Measurements from ENCODE around the gene IFIH1. TPM values are rescaled to one million over a fixed set of nuclear protein-coding genes. Genes with fewer than 3 reads are reported as not detected.

Gene IFIH1
- total RNA-seq, 1 donor from 2014 or later, result 10.7 TPM

- DNase-seq (ENCODE audit: low spot score in 2 of 2, unreplicated experiment in 2 of 2), result no peak
- peak overlapping the region; percentile 77 for H3K4me3 Mint-ChIP-seq
Observed at GRCh38 chr2:162241571-162241970, 76.9 kb downstream of the IFIH1 start.

GRCh38 chr2:162234620-162235462 lies 83.6 kb downstream of the IFIH1 start:
- peaks cover 10% of the 10 kb centered on the region for H3K4me1 Mint-ChIP-seq
- H3K27ac Mint-ChIP-seq, result no peak overlapping the region
- no peak overlapping the region for H3K4me3 Mint-ChIP-seq
- peaks cover 22% of the 10 kb centered on the region for H3K36me3 Mint-ChIP-seq
- H3K9me3 Mint-ChIP-seq, result no peaks in the 10 kb centered on the region
- H3K27me3 Mint-ChIP-seq (ENCODE audit: low read depth), result no peaks in the 10 kb centered on the region
- no peak for TF ChIP-seq CTCF (IDR thresholded peaks at IDR 0.05; ENCODE audit: unreplicated experiment)
- DNase-seq (ENCODE audit: low spot score in 2 of 2, unreplicated experiment in 2 of 2), result no peak

More at GRCh38 chr2:162241571-162241970, 76.9 kb downstream of the IFIH1 start:
- TF ChIP-seq CTCF (IDR thresholded peaks at IDR 0.05; ENCODE audit: unreplicated experiment), result no peak
- peaks cover 12% of the 10 kb centered on the region for H3K36me3 Mint-ChIP-seq
- H3K27me3 Mint-ChIP-seq (ENCODE audit: low read depth), result no peaks in the 10 kb centered on the region
- peaks cover 3% of the 10 kb centered on the region for H3K9me3 Mint-ChIP-seq
- peaks cover 39% of the 10 kb centered on the region for H3K4me1 Mint-ChIP-seq
- H3K27ac Mint-ChIP-seq, result peak overlapping the region; percentile 96

- Mint-ChIP-seq H3K27ac (peak overlapping the region; percentile 13), H3K36me3 (peaks cover 18% of the 10 kb centered on the region), H3K4me1 (peaks cover 10% of the 10 kb centered on the region), H3K9me3 (no peaks in the 10 kb centered on the region), H3K27me3 (ENCODE audit: low read depth) (no peaks in the 10 kb centered on the region), H3K4me3 (no peak overlapping the region)
- no peak for TF ChIP-seq CTCF (IDR thresholded peaks at IDR 0.05; ENCODE audit: unreplicated experiment)
- DNase-seq (ENCODE audit: low spot score in 2 of 2, unreplicated experiment in 2 of 2), result no peak
Observed at GRCh38 chr2:162233197-162233596, 85.3 kb downstream of the IFIH1 start.

GRCh38 chr2:162232671-162233070 lies 85.8 kb downstream of the IFIH1 start:
- no peak for DNase-seq (ENCODE audit: low spot score in 2 of 2, unreplicated experiment in 2 of 2)
- Mint-ChIP-seq H3K4me1 (peaks cover 10% of the 10 kb centered on the region), H3K4me3 (no peak overlapping the region), H3K27ac (peak overlapping the region; percentile 13), H3K36me3 (peaks cover 13% of the 10 kb centered on the region), H3K27me3 (ENCODE audit: low read depth) (no peaks in the 10 kb centered on the region), H3K9me3 (no peaks in the 10 kb centered on the region)
- TF ChIP-seq CTCF (IDR thresholded peaks at IDR 0.05; ENCODE audit: unreplicated experiment), result no peak

GRCh38 chr2:162232027-162232426 lies 86.5 kb downstream of the IFIH1 start:
- no peak overlapping the region for H3K4me3 Mint-ChIP-seq
- no peaks in the 10 kb centered on the region for H3K9me3 Mint-ChIP-seq
- H3K4me1 Mint-ChIP-seq, result peaks cover 10% of the 10 kb centered on the region
- H3K27ac Mint-ChIP-seq, result no peak overlapping the region
- H3K27me3 Mint-ChIP-seq (ENCODE audit: low read depth), result no peaks in the 10 kb centered on the region
- no peak for TF ChIP-seq CTCF (IDR thresholded peaks at IDR 0.05; ENCODE audit: unreplicated experiment)
- H3K36me3 Mint-ChIP-seq, result peaks cover 9% of the 10 kb centered on the region
- DNase-seq (ENCODE audit: low spot score in 2 of 2, unreplicated experiment in 2 of 2), result no peak

Measured in mesothelial cell of epicardium (in vitro differentiated cells).